Measurements from ENCODE around the gene GLS.

DNA sequence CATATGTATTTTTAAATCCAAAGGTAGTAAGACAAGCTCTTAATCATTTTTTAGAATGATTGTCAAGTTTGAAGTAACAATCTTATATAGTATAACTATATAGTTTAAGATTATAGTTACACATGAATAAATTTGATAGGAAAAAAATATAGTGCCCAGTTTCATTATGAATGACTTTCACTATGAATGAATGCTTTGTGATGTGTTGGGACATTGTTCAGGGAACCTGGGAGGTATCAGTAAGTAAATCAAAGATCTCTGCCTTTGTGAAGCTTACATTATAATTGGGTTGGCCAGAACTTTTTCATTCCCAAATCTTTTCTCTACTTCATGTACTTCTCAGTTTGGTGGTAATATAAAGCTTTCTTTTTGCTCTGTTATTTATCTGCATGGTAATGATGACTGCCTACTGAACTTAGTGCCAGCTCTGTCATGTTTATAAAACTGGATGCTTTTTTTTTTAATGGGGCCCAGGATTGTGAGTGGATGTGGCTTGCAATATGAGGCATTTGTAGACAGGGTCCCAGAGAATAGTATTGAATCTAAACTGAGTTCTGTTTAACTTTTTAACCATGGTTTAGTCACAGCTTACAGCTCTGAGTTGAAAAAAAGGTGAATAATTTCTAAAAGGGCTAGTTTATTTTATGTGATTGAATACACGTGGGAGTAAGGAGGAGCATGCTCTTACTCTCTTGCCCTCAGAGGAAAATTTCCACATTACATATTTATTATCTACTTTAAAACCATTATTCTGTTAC lies 23.3 kb downstream of the GLS start:
- TF ChIP-seq, protein P1, sequence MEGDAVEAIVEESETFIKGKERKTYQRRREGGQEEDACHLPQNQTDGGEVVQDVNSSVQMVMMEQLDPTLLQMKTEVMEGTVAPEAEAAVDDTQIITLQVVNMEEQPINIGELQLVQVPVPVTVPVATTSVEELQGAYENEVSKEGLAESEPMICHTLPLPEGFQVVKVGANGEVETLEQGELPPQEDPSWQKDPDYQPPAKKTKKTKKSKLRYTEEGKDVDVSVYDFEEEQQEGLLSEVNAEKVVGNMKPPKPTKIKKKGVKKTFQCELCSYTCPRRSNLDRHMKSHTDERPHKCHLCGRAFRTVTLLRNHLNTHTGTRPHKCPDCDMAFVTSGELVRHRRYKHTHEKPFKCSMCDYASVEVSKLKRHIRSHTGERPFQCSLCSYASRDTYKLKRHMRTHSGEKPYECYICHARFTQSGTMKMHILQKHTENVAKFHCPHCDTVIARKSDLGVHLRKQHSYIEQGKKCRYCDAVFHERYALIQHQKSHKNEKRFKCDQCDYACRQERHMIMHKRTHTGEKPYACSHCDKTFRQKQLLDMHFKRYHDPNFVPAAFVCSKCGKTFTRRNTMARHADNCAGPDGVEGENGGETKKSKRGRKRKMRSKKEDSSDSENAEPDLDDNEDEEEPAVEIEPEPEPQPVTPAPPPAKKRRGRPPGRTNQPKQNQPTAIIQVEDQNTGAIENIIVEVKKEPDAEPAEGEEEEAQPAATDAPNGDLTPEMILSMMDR (IDR thresholded peaks at IDR 0.05): no peak
- no peak for TF ChIP-seq POLR2A (IDR thresholded peaks at IDR 0.05)

Data from heart left ventricle (tissue), 13 donors.